HG03064 (cell line): ENCODE results near the gene CLOCK.

Experiments
- ATAC-seq: cut with Tn5 transposase; IDR thresholded peaks from one replicate; pipeline ENCODE4 v1.9.1; 2021; ENCODE audit warnings: low read depth; ENCODE audit not compliant: unreplicated experiment

Gene CLOCK

GRCh38 chr4:55431710-55432336 is 114.9 kb downstream of the CLOCK start:
- no peak for ATAC-seq

- no peak for ATAC-seq
Observed at GRCh38 chr4:55424791-55425190, 121.9 kb downstream of the CLOCK start.

DNA sequence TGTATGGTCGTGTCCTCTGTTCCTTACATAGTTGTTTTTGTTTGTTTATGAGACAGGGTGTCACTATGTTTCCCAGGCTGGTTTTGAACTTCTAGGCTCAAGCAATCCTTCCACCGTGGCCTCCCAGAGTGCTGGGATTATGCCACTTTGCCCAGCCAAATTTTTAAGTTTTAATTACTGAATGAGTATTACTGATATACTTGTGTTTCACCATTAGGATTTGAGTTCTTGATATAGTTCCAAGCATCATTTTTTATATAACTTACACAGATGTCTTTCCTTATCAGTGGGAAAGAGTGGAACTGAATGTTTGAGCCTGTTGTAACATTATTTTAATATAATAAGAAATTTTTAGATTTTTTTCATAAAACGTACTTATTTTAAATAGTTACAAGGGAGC is 130.5 kb downstream of the CLOCK start:
- ATAC-seq: no peak

DNA sequence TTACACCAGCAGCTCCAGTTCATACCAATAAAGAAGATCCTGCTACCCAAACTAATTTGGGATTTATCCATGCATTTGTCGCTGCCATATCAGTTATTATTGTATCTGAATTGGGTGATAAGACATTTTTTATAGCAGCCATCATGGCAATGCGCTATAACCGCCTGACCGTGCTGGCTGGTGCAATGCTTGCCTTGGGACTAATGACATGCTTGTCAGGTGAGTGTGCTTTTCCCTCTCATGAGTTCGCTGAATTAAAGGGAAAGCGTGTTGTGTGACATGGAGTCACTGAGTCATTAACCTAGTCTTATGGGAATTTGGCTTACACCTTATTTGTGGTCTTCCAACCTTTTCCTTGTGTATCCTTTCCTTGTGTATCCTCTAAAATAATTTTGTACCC is 135.1 kb downstream of the CLOCK start:
- no peak for ATAC-seq

- ATAC-seq: no peak
Observed at GRCh38 chr4:55410431-55410830, 136.3 kb downstream of the CLOCK start.

GRCh38 chr4:55409468-55410171 is 137.1 kb downstream of the CLOCK start:
- ATAC-seq: peak; percentile 54

- no peak for ATAC-seq
Observed at GRCh38 chr4:55407764-55408163, 138.9 kb downstream of the CLOCK start.

- ATAC-seq: no peak
Observed at GRCh38 chr4:55407119-55407518, 139.6 kb downstream of the CLOCK start.

DNA sequence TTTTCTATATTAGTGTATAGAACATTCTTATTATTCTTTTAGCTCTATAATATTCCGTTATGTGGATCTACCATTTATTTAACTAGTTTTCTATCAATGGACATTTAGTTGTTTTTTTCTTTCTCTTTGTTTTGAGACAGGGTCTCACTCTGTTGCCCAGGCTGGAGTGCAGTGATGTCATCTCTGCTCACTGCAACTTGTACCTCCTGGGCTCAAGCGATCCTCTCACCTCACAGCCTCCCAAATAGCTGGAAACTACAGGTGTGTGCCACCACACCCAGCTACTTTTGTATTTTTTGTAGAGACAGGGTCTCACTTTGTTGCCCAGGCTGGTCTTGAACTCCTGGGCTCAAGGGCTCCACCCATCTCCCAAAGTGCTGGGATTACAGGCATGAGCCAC is 140.2 kb downstream of the CLOCK start:
- no peak for ATAC-seq

DNA sequence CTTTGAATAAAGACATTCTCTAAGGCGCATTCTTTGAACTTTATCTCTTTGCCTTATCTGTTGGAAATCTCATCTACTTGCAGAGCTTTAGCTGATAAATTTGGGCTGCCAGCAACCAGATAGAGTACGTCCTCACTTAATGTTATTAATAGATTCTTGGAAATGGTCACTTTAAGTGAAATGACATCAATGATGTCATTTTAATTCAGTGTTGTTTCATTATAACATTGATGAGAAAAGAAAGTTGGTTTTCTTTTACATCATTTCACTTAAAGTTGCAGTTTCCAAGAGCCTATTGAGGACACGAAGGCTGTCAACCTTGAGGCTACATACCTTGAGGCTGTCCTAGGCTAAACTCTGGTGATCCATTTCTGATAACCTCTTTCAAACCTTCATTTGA is 141.6 kb downstream of the CLOCK start:
- no peak for ATAC-seq

GRCh38 chr4:55399581-55399980 is 147.1 kb downstream of the CLOCK start:
- no peak for ATAC-seq

- ATAC-seq: no peak
Observed at GRCh38 chr4:55398966-55399365, 147.7 kb downstream of the CLOCK start.

DNA sequence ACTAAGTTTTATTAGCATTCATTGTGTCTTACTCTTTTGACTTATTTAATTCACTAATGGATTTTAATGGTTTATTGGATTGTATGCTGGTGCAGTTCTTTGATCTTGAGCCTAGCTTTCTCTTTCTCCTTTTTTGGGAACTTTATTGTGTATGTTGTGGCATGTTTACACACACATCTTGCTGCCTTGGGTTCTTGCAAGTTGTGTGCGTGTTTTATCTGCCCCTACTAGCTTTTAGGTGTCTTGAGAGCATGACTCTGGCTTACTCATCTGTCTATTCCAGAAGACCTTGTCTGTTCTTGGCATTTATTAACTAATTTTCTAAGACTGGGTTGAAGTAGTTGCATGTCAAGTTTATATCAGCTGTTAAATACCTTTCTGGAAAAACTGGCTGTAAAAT is 148.2 kb downstream of the CLOCK start:
- no peak for ATAC-seq

GRCh38 chr4:55397520-55398321 is 149.0 kb downstream of the CLOCK start:
- no peak for ATAC-seq

DNA sequence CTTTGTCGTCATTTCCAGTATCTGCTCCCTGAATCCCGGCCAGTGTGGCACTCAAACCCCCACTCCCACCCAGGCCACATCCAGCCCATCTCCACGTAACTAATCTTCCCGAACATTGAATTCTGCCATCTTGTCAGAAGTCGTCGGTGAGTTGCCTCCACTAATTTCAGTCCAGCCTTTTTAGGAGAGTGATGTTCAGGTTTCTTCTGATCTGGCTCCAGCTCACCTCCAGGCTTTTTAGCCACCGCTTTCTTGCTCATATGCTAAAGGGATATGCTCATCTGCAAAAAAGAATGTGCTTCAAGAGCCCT is 149.6 kb downstream of the CLOCK start:
- ATAC-seq: no peak

- ATAC-seq: peak; percentile 31
Observed at GRCh38 chr4:55396308-55397125, 150.2 kb downstream of the CLOCK start.

DNA sequence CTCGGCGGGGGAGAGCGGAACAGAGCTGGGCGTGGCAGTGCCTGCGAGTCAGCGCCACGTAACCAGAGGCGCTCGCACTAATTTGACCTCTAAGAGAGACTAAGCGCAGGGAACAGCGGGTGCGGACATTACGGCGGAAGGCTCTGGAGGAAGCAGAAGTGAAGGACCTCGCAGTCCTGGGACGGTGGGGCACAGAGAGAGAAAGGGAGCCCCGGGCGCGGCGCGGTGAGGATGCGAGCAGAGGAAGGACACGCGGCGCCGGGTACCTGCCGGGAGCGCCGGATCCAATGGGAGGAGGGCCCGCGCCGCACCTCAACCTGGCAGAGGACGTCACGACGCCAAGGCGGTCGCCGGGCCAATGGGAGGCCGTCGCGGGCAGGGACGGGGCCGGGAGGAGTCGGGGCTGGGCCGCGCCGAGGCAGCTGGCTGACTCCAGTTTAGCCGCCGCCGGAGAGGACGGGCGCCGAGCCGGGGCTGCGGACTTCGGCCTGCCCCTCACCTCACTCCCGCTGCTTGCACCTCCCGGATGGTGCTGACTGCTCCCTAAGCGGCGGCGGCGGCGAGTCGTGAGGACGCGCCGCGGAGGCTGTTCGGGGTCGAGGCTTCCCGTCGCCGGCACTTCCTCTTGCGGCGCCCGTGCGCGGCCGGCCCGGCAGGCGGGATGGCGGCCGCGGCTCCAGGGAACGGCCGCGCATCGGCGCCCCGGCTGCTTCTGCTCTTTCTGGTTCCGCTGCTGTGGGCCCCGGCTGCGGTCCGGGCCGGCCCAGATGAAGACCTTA is 151.0 kb downstream of the CLOCK start, which contains the start of gene TMEM165:
TMEM165 (plus strand) TSS at position 429 of the 779 bp plus-strand sequence; CDS start at position 662, 233 bp downstream.
- peak; percentile 93 for ATAC-seq

DNA sequence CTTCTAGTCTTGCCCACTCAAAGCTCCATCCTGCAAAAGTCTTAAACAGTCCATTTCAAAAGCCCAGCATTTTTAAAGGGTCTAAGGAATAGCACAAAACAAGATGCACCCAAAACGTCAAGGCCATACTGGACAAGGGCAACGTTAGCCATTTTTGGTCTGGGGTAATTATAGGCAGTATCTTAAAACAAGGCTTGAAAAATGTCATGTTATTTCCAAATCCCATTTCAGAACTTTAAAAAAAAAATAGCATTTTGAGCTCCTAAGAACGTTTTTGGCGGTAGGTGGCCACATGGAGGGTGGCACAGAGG is 151.5 kb downstream of the CLOCK start:
- peak; percentile 0 for ATAC-seq

GRCh38 chr4:55393461-55394320 is 153.0 kb downstream of the CLOCK start:
- no peak for ATAC-seq
